CD4-positive, alpha-beta T cell treated with Interferon gamma for 1 hour (primary cell): Measurements from ENCODE around the gene NRTN.
A peak's percentile ranks its signal among the peaks of the same experiment; 100 is the strongest.
"Not testable (repeated sequence)": the region's sequence is repeated elsewhere in the genome, so short reads cannot be mapped to it uniquely, and the experiment has no call there.

Experiments
- DNase-seq: peaks from one replicate; pipeline ENCODE4 v3.0.0-alpha.2; 2020

NRTN gene

GRCh38 chr19:5804516-5805461, at the start of gene NRTN:
Gene NRTN (plus strand): TSS chr19:5805067. CDS start chr19:5824166, 19,099 bp downstream.
- DNase-seq, result peak; percentile 60

- no peak for DNase-seq
Measured at GRCh38 chr19:5762608-5763217, 42.2 kb upstream of the NRTN start.

GRCh38 chr19:5765220-5765619, 39.6 kb upstream of the NRTN start:
- no peak for DNase-seq

- no peak for DNase-seq
Measured at GRCh38 chr19:5767949-5768348, 36.9 kb upstream of the NRTN start.

- DNase-seq, result no peak
Measured at GRCh38 chr19:5772416-5772815, 32.5 kb upstream of the NRTN start.

- no peak for DNase-seq
Measured at GRCh38 chr19:5773276-5773675, 31.6 kb upstream of the NRTN start.

GRCh38 chr19:5774921-5775320, 29.9 kb upstream of the NRTN start:
- no peak for DNase-seq

- no peak for DNase-seq
Measured at GRCh38 chr19:5775668-5776309, 29.1 kb upstream of the NRTN start.

- DNase-seq, result no peak
Measured at GRCh38 chr19:5778402-5778801, 26.5 kb upstream of the NRTN start.

- DNase-seq, result not testable (repeated sequence)
Measured at GRCh38 chr19:5780916-5781315, 24.0 kb upstream of the NRTN start.

GRCh38 chr19:5782322-5782721, 22.5 kb upstream of the NRTN start:
- no peak for DNase-seq

- no peak for DNase-seq
Measured at GRCh38 chr19:5782945-5783919, 21.6 kb upstream of the NRTN start.

- DNase-seq, result no peak
Measured at GRCh38 chr19:5784581-5785147, 20.2 kb upstream of the NRTN start, which contains the start of gene PRR22. Gene PRR22 (minus strand): TSS chr19:5784746. CDS start chr19:5784660, 86 bp downstream.

GRCh38 chr19:5785423-5785822, 19.4 kb upstream of the NRTN start:
- no peak for DNase-seq

- DNase-seq, result no peak
Measured at GRCh38 chr19:5786593-5787408, 18.1 kb upstream of the NRTN start.

- DNase-seq, result no peak
Measured at GRCh38 chr19:5787409-5788182, 17.3 kb upstream of the NRTN start.

GRCh38 chr19:5788422-5788821, 16.4 kb upstream of the NRTN start:
- DNase-seq, result no peak

GRCh38 chr19:5789351-5789761, 15.5 kb upstream of the NRTN start:
- DNase-seq, result no peak

- DNase-seq, result no peak
Measured at GRCh38 chr19:5789886-5790558, 14.8 kb upstream of the NRTN start.
